HG03342 (cell line): ENCODE data around the gene LINC00305.

Experiments used
- ATAC-seq: cut with Tn5 transposase; IDR thresholded peaks from one replicate; pipeline ENCODE4 v1.9.1; 2021; ENCODE audit warnings: mild to moderate bottlenecking, moderate library complexity; ENCODE audit not compliant: unreplicated experiment

The LINC00305 gene

DNA sequence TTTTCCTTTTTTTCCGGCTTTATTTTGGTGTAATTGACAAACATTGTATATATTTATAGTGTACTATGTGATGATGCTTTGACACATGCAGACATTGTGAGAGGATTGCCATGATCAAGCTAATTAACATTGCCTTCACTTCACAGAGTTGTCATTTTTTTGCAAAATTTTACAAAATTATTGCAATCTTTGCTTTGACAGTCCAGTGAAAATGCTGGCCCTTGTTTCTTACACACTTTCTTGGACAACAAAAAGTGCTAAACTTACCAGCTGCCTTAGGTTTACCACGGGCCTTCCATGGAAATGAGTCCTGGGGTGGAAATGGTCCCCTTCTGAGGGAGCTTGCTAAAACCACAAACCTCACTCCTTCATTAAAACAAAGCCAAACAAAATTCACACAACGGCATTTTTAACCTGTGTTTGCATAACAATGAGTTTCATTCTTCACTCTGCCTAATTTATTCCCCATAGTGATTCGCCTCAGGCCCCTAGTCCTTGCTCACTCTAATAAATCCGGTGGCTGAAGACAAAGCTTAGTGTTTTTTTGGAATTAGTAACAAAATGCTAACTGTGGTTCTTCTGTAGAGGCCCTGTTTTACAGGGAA is 32.2 kb downstream of the LINC00305 start:
- ATAC-seq = no peak

DNA sequence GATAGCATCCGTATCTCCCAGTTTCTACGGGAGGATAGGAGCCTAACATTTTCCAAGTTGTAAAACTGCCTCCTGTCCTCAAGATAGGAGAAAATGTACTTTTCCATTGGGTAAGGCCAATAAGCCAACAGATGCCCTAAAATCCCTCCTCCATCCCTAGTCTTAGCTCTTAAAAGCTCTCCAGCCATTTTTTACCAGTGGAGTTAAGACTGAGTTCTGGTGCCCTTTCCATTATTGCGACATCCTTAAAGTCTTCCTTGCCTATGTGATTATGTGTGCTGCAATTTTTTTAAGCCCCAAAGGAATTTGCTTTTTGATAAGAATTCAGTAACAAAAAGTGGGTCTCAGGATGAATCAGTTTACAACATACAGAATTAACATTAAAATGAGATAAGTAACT is 33.0 kb downstream of the LINC00305 start:
- no peak for ATAC-seq

DNA sequence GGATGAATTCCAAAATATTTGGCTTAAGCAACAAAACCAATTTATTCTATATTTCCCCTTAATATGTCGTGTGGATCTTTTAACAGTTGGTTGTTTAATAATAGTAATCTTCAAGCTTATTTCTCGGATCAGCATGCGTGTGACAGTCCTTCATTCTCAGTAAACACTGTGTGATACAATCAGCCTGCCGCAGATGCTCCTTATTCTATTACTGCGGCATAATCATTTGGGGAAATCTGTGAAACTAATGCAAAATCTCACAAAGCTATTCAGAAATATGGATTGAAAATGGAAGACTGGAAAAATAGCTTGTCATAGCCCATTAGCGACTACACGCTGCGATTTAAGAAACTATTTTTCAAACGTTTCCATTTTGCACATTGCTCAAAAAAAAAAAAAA is 36.9 kb downstream of the LINC00305 start:
- no peak for ATAC-seq

DNA sequence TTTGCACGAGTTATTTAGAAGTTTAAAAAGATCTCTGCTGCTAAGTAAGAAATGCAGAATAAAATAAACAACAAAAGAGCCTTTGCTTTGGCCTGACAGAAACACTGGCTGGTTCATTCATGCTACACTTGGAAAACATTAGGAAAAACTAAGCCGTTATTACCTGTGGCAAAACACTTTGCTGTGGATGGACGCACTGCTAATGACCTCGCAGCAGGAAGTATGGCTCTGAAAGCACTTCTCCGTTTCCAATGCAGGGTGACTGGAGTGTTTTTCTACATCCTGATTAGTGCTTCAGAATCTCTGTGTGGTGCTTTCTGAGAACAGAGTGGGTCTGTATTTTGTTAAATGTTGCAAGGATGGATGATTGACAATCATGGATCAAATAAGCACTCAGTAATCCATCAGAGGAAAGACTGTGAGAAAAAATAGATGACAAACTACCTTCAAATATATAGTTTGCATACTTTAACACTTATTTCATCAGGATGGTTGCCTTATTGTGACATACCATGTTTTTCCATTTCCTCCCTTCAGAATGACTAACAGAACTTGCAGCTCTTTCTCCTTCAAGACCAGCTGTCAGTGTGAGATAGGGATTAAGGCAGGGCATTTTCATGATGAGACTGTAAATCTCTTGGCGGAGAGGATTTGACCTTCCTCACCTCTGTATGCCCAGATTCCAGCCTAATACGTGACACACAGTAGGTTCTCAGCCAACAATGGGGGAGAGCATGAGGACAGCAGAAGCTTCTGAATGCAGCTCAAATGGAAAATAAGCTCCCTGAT is 38.0 kb downstream of the LINC00305 start:
- no peak for ATAC-seq

DNA sequence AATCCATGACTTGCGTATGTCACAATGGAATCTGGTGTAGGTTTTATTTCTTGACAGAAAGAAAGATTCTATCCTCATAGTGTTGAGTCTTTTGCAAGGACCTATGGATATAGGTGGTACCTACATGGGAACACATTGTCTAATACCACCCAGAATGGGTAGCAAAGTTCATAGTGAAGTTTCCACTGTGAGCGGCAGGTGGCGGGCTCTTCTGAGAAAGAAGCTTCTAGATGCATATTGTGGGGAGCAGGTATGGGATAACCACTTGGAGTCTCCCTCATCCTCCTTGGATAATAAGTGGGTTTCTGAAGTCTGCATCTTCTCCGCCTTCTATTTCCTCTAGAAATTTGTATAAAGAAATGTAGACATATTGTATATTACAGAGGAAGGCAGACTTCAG is 44.9 kb downstream of the LINC00305 start:
- no peak for ATAC-seq

DNA sequence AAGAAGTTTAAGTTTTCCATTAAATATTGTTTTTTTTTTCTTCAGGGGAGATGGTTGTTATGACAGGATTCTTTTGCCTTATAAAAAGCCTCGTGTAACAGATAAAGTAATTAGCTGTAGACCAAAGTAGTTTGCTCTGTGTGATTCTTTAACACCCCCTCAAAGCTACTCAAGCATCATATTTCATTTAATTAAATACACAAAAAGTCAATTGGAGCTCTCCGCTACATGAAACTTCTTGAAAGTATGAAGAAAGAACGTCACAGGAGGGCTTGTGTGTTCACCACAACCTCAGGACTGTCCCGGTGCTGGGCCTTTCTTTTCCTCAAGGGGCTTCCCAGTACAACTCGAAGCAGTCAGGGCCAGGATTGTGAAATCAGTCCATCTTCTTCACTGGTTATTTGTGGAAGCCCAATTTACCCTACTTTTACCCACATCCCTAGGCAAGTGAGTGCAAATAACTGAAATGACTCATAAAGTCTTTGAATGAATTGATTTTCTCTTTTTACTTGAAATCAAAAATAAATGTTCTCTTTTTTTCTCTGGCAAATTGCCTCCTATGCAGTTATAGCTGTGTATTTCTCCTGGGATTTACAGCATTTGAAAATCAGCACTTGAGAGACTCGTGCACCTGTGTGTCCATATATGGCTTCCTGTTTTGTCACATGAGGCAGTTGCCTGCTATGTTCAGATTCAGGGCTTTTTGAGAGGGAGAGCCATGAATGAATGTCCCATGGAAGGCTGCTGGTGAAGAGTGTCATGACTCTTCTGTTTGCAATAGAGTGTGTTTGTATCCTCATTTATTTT is 48.6 kb downstream of the LINC00305 start:
- peak; percentile 55 for ATAC-seq

DNA sequence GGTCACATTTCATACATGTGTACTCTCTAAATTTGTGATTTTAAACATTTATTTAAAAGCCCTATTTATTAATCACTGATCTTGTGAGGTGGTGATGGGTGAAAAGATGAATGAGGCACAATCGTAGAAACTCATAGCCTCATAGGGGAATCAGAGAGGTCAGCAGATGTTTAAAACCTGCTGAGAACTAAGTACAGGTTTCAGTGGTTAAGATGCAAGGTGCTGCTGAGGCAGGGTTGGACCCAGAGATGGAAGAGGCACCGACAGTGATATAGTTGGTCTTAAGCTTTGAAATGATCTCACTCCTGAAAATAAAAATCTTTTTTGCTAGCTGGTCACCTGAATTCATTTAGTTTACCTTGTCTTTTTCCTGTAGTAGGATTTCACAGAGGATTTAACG is 49.6 kb downstream of the LINC00305 start:
- ATAC-seq = no peak

DNA sequence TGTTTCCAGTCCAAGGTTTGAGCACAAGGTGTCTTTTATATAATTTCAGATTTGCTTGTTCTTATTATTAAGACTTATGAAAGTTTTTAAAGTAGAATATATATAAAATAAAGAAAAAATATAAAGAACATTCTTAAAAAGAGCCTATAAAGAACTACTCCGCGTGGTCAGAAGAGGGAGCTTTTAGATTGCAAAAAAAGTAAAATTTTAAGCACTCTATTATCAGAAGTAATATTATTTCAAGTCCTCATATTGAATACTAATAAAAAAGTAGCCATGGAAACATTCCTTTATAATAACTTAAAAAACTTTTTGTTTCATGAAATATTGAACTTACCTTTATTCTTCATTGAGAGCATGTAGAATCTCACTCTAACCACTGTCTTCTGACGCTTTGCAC is 51.4 kb downstream of the LINC00305 start:
- ATAC-seq = no peak

DNA sequence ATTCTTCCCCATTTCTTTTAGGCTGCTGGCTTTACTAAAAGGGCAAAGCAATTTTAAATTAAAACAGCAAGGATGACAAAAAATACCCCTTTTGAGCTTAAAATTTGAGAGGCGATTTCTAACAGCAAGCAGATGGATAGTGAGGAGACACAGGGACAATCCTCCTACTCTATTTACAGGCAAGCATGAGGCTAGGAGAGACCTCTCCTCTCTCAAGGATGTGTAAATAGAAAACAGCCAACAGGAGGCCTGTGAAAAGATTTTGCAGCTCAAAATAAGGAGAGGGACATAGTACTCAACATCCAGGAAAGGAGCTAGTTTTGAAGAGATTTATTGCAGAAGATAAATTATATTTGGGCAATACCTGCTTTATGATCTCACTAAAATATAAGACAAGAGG is 53.8 kb downstream of the LINC00305 start:
- ATAC-seq = no peak

DNA sequence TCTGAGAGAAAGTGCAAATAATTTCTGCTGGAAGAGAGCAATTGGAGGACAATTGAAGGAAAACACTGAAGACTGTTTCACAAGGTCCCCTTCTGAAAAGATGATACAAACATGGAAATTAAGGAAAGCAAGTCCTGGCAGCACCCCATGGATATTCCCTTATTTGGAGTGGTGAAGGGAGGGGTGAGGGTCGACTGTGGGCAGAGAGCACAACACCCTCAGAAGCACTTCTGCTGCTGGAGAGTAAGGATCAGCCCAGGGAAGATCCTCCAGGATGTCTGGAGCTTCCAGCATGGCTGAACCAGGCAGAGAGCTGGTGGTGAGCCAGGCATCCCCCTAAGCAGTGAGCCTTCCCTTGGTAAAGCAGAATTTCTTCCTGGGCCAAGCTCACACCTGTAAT is 54.7 kb downstream of the LINC00305 start:
- ATAC-seq = no peak

DNA sequence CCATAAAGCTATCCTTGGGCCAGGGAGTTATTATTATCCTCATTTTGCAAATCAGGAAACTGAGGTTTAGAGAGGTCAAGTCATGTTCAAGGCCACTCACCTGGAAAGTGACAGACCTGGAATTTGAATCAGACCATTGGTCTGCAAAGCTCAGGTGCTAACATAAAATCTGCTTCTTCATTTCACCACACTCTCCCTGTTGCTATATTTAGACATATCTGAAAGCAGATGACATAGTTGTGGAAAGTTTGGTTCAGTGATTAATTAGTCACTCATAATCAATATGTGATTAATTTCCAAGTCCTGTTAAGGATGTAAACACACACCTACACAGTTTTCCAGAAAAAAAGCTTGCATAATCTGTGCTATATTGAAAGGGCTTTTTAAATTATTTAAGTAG is 57.4 kb downstream of the LINC00305 start:
- peak; percentile 51 for ATAC-seq

DNA sequence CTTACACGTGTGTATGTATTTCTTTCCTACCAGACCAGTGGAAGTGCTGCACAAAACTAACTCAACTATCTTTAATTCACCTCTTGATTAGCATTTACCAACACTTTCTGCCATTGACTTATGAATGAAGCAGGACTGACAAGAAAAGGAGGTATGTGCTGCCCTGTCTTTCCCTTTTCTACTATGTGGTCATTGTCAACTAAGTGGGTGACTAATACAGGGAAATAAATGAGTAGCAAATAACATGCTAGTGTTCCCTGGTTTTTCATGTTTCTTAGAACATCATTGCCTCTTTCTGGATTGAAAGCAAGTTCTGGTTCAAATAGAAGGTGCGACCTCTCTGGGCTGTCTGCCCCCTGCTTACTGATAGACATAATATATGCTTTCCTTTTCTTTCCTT is 58.0 kb downstream of the LINC00305 start:
- peak; percentile 58 for ATAC-seq

DNA sequence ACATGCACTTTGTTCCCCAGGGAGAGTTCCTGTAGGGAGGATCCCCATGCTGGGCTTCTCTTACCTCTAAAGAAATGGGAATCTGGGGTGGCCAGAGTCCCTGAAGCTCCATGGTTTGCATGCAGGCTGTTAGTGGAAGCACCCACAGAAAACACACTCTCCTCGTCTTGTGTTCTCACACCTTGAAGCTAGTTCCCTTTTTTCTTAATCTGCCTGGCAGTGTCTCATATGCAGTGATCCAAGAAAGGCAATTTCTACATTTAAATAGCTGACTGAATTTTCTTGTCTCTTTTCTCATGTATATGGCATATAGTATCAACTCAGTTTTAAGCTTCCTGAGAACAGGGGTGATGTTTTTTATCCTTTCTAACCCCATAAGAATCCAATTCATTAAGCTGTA is 65.0 kb downstream of the LINC00305 start:
- no peak for ATAC-seq

DNA sequence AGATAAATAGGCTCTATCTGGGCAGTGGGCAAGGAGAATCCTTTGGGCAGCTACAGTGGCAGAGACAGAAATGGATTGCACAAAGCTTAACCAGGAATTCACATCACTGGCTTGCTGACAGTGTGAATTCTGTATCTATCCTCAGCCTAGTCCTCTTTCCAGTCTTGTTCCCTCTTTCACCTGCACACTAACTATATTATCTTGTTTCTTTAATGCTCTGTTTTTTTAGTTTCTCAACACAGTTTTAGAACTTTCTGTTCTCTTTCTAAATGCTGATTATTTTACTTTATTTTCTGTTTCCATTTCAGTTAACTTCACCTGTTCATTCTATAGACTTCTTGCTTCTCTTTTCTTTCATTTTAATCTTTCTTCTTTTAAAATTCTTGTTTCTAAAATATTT is 66.4 kb downstream of the LINC00305 start:
- ATAC-seq = no peak

DNA sequence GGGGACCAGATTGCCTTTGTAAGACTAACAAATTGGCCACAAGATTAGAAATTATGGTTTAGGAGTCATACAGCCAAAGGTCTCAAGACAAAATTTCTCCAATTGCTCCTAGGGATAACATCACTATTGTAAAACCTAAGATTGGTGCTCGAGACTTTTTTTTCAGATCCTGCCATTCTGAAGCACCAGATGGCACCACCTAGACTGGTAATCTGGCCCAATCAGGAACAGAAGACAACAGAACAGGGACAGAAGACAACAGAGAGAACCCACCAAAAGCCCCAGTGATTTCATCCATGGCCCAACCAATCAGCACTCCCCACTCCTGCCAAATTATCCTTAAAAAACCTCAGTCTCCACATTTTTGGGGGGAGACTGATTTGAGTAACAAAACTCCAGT is 66.8 kb downstream of the LINC00305 start:
- ATAC-seq = no peak

DNA sequence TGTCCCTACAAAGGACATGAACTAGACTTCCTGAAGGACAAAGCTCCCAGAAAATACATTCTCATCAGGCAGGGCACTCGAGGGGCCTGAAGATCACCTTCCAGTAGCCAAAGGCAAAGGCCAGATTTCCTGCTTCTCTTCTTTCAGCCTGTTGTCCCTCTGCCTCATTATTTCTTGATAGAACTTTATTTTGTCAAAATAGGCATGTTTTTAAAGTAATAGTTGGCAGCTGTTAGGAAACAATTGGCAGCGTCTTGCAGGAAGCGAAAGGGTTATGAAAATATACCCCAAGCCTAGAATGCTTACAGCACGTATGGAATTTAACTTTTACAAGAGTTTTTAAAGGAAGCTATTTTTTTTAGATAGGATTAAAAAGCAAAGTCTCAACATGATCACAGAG is 74.9 kb downstream of the LINC00305 start:
- ATAC-seq = no peak

DNA sequence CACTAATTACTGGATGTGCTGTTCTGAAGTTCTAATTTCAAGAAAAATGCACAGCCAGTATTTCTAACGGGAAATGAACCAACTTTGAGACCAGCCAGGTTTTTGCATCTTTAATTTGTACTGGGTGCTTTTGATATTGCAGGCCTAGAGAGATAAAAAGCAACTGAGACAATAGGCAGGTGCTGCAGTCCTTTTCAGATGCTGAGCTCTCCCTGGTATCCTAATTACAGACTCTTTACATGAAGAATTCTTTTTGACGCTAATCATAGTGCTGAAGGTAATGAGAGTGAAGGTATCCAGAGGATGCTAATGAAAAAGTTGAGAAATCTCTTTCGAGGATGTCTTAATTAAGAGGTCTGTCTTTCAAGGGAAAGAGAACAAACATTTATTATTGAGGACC is 93.9 kb downstream of the LINC00305 start:
- no peak for ATAC-seq

DNA sequence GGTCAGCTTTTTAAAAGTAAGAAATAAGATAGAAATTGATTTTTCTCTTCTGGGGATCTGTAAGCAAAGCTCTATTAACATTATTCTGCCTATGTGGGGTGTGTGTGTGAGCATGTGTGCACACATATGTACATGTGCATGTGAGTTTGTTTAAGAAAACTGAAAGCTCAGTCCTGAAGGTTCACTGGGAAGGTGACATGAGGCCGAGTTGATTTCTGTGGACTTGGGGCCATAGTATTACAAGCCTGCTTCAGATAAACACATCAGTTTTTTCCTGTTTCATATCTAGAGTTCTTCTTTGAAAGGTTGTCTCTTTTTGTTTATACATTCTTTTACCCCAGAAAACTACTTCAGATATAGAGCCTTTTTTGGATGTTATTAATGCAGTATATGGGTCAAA is 95.6 kb downstream of the LINC00305 start:
- no peak for ATAC-seq

DNA sequence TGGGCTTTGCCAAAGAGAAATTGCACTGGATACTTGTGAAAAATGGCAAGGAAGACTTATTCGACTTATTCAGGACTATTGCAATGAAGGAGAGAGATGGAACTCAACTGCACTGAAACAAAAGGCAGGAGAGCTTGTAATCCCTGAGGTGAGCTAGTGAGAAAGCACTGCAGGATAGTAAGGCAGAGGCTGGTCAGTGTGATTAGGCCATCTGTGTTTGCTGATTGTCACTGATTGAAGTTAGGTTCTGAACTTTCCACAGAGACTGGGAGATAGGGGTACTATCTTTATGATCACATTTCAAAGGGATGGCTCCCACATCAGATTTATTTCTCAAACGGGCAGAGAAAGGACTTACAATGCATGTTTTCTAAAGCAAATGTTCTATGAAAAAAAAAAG is 96.1 kb downstream of the LINC00305 start:
- ATAC-seq = no peak

DNA sequence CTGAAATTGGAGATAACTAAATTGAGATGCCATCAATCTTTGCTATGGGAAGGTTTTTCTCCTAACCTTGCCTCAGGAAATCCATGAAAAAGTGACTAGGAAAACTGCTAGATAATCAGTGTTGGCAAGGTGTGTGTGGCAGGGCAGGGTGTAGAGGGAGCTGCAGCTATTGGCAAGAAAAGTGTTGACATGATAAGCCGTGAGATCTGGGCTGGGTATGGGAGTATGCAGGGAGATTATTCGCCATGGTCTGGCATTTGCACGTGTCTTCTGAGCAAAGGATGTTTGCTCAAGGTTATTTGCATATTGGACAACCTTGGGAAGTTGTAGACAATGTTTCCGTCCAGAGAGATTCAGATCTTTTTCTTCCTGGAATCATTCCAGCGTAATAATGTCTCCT is 104.3 kb downstream of the LINC00305 start:
- ATAC-seq = no peak

DNA sequence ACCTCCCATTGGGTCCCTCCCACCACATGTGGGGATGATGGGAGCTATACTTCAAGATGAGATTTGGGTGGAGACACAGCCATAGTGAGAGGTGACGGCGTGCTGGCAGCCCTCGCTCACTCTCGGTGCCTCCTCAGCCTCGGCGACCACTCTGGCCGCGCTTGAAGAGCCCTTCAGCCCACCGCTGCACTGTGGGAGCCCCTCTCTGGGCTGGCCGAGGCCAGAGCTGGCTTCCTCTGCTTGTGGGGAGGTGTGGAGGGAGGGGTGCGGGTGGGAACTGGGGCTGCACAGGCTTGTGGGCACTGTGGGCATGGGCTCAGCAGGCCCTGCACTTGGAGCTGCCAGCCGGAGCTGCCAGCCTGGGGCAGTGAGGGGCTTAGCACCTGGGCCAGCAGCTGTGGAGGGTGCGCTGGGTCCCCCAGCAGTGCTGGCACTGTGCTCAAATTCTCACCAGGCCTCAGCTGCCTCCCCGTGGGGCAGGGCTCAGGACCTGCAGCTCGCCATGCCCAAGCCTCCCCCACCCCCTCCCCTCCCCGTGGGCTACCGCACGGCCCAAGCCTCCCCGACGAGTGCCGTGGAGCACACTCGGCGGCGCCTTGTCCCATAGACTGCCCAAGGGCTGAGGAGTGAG is 106.0 kb downstream of the LINC00305 start:
- ATAC-seq = no peak
